Stimulated activated CD8-positive, alpha-beta memory T cell treated with anti-CD3 and anti-CD28 coated beads, Interleukin-4, amount 100 ng/mL, for 24 hours (primary cell): ENCODE results near the gene MATCAP1.

Source experiments
- DNase-seq: peaks from one replicate; pipeline ENCODE4 v3.0.0-alpha.2; 2020; ENCODE audit warnings: low read depth

Gene MATCAP1

GRCh38 chr16:67190448-67191399 lies 7.0 kb upstream of the MATCAP1 start:
- DNase-seq, result no peak

DNA sequence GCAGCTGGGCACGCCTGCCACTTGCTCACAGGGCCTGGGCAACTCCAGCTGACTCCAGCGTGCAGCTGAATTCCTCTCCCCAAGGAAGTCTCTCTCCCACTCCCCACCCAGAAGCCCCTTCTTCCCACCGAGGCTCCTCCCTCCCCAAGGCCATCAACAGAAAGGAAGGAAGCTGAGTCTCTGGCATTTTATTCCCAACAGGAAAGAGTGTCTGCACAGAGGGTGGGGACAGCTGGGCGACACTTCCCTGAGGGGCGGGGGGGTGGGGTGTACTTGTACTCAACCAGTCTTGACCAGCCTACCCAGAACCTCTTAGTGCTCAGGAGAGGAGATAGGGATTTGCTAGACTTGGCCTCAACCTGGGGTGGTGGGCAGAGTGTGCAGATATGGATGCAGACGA lies 6.3 kb upstream of the MATCAP1 start, which contains the start of gene EXOC3L1:
Gene EXOC3L1 (minus strand): TSS at position 96 of the 400 bp plus-strand sequence. CDS start 460 bp downstream, outside the sequence.
- no peak for DNase-seq

GRCh38 chr16:67188798-67189197 lies 5.0 kb upstream of the MATCAP1 start:
- no peak for DNase-seq

- DNase-seq, result no peak
Observed at GRCh38 chr16:67188323-67188722, 4.6 kb upstream of the MATCAP1 start.

DNA sequence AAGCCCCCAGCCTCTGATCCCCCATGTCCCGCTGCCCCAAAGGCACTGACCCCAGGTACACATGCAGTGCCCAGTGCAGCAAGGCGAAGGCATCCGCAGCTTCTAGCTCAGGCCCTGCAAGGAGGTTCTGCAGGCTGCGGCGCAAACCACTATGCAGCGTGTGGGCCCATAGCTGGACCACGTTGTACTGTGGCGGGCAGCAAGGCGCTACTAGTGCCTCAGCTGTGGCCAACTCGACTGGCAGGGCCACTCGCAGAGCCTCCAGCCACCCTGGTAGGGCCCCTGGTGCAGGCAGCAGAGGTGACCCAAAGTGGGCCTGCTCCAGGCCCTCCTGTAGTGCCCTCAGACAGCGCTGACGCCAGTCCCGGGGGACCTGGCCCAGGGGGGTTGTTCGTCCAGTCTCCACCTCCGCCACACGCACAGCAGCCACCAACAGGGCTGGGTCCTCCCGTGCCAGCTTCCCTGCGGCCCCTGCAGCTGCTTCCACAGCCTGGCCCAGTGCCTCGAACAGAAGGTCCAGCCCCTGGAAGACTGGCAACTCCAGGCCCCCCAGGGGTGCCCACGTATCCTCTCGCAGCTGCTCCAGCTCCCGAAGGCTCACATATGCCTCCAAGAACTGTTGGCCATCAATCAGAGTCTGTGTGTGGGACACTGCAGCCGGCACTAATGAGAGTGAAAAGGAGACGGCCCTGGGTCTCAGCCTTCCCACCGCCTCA lies 3.6 kb upstream of the MATCAP1 start:
- DNase-seq, result no peak

GRCh38 chr16:67186550-67186950 lies 2.8 kb upstream of the MATCAP1 start:
- DNase-seq, result no peak

- no peak for DNase-seq
Observed at GRCh38 chr16:67185651-67186134, 1.9 kb upstream of the MATCAP1 start.

DNA sequence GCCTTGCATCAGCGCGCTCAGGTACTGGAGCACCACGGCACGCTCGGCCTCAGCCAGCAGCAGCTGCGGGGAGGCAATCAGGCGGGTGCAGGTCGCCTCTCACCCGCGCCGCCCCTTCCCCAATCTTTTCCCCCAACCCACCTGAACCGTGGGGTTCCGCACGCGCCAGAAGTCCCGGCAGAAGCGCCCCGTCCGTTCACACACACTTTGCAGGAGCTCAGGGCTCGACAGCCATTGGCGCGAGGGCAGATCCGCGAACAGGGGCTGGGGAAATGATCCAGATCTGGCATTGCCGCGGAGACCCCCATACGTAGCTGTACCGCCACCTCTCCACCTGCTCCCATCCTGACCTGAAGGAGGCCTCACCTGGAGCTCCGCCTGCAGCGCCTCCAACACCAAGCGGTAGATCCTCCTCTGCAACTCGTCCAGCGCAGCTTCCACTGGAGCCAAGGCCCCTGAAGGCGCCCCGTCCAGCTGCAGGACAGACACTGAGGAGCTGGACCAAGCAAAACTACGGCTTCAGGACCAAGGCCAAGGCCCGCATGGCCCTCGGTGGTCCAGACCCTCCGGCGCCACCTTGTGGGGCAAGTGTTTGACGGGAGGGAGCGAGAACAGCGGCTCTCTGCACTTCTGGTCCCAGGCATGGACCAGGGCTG lies 1.4 kb upstream of the MATCAP1 start:
- peak; percentile 81 for DNase-seq

DNA sequence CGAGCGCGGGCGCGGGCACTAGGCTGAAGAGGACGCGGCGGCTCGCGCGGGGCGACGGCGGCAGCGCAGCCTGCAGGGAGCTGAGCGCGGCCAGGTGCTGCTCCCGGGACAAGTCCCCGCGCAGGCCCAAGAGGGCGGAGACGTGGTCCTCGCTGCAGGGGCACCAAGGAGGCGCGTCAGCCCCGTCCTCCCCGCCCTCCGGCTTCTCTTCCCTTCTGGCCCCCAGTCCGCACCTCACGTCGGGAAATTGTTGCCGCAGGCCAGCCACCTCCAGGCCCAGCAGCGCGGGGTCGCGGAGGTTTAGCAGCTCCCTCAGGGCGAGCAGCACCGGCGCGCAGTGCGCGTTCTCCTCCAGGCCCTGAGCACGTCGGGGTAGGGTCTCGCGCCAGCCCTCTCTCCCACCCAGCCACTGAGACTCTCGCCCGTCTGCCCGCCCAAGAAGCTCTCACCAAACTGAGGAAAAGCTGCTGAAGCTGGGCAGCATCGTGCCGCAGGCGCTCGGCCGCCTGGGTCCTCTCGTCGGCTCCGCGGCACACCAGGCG lies 761 bp upstream of the MATCAP1 start:
- no peak for DNase-seq

DNA sequence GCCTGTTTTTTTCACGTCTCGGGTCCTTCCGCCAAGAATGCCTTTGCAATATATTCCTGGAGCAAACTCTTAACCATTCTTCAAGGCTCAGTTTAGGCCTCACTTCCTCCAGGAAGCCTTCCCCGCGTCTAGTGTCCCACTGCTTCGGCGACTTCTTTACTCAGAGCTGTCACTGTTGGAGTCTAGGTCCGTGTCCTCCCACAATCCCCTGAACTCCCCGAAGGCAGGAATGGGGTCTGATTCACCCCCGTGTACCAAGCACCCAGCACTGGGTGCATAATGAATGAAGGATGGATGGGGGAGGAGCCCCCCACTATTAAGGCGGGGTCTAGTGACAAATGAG lies 508 bp downstream of the MATCAP1 start:
- no peak for DNase-seq

GRCh38 chr16:67182288-67182687 lies 1.5 kb downstream of the MATCAP1 start:
- no peak for DNase-seq

DNA sequence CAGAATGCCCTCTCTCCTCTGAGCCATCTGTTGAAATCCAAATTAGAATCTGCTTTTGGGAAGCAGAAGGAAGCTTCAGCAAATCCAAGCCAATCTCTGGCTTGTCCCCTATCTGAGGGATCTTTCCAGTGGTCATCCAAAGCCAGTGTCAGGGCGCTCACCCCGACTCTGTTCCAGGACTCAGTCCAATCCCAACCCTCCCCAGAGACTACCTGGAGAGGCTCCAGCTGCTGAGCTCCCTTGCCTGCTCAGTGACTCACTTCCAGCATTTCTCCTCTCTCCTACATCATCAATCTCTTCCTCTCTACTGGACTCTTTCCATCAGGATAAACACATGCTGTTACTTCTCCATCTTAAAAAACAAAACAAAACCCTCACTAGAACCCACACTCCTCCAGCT lies 2.4 kb downstream of the MATCAP1 start:
- no peak for DNase-seq

GRCh38 chr16:67180166-67180565 lies 3.6 kb downstream of the MATCAP1 start:
- no peak for DNase-seq

- no peak for DNase-seq
Observed at GRCh38 chr16:67179421-67180080, 4.2 kb downstream of the MATCAP1 start.

GRCh38 chr16:67177743-67178699 lies 5.7 kb downstream of the MATCAP1 start:
- DNase-seq, result no peak

- DNase-seq, result no peak
Observed at GRCh38 chr16:67176662-67177061, 7.1 kb downstream of the MATCAP1 start.

GRCh38 chr16:67174706-67175231 lies 9.0 kb downstream of the MATCAP1 start:
- no peak for DNase-seq

- DNase-seq, result peak; percentile 39
Observed at GRCh38 chr16:67173808-67174705, 9.7 kb downstream of the MATCAP1 start.

DNA sequence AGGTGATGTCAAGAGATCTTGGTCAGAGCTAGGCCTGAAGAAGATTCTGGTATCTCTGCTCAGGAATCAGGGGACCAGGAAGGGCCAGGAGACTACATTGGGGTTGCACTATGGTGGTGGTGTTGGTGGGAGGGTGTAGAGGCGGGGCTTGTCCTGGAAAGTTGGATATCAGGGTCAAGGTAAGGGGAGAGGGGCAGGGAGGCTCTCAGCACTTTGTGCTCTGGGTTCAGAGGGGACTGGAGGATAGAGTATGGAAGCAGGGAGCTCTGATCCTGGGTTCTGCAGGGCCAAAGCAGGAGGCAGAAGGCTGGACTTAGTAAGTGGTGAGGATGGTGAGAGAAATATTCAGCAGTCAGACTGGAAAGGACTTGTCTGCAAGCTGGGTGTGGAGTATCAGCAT lies 10.4 kb downstream of the MATCAP1 start:
- DNase-seq, result no peak
